GM18909 (cell line): ENCODE measurements around the gene PRPF8.

Source experiments
- ATAC-seq: cut with Tn5 transposase; IDR thresholded peaks from one replicate; pipeline ENCODE4 v1.9.1; 2021; ENCODE audit warnings: mild to moderate bottlenecking; ENCODE audit not compliant: unreplicated experiment, poor library complexity

Gene PRPF8

GRCh38 chr17:1604831-1605528 lies 79.7 kb downstream of the PRPF8 start:
- no peak for ATAC-seq

- no peak for ATAC-seq
Observed at GRCh38 chr17:1601571-1601970, 83.1 kb downstream of the PRPF8 start.
